ENCODE results near the gene BTN1A1.
A peak's percentile ranks its signal among the peaks of the same experiment; 100 is the strongest.
"Not testable (repeated sequence)": the region's sequence is repeated elsewhere in the genome, so short reads cannot be mapped to it uniquely, and the experiment has no call there.

BTN1A1 gene

DNA sequence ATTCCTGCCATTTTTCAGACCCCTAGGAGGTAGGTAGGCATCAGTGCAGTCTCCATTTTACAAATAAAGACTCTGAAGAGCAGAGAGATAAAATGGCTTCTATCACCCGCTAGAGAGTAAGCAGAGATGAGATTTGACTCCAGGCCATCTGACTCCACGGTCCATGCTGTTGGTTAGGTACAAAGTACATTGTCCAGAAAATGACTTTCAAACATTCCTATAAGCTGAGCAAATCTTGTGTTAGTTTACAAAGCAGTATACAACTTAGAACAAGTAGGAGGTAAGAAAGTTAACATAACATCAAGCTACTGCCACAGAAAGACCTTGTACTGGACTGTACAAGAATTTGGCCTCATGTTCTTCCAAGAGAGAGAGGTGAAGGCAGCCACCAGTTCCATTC is 14.9 kb downstream of the BTN1A1 start:
- DNase-seq (ENCODE audit: low spot score), result no peak

DNA sequence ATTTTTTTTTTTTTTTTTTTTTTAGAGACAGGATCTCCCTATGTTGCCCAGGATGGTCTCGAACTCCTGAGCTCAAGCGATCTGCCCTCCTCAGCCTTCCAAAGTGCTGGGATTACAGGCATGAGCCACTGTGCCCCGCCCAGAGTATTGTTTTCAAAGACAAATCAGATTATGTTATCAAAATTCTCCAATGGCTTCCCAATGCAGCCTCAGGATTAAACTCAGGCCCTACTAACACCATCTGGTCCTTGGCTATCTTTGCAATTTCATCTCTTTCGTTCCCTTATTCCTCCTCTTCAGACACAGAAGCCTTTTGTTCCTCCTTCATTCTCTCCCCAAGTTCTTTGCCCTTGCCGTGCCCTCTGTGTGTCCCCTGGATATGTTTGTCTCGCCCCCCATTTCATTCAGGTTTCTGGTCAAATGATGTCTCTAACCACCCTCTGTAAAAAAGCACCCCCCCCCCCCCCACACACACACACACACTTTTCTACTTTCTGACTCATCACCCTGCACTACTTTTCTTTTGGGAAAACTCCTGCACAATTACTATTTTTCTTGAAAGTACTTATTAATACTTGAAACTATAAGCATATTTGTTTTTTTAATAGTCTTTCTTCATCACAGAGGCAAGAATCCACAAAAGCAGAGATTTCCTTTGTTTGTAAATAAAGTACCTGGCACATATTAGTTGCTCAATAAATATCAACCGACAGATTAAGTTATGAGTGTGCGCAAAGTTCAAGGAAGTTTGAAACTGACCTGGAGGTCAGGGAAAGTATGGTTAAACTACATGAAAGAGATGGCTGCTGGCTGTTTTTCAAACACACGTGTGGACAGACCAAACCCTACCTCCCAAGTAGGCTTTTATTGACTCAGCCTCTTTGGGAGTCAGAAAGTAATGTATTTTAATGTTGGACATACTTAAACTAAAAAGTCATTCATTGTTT is 16.7 kb downstream of the BTN1A1 start:
- no peak for DNase-seq (ENCODE audit: low spot score)

DNA sequence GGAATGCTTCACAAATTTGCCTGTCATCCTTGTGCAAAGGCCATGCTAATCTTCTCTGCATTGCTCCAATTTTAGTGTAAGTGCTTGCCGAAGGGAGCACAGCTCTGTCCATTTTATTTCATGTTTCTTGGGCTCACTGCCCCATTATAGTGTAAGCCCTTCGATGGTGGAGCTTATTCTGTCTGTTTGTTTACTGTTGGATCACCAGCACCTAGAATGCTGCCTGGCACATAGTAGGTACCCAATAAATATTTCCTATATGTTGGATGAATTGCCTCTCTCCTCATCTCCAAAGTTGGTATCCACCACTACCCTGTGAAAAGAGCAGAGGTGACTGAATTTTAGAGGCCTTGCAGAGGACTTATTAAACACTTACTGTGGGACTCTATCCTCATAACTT is 19.3 kb downstream of the BTN1A1 start:
- no peak for DNase-seq (ENCODE audit: low spot score)

DNA sequence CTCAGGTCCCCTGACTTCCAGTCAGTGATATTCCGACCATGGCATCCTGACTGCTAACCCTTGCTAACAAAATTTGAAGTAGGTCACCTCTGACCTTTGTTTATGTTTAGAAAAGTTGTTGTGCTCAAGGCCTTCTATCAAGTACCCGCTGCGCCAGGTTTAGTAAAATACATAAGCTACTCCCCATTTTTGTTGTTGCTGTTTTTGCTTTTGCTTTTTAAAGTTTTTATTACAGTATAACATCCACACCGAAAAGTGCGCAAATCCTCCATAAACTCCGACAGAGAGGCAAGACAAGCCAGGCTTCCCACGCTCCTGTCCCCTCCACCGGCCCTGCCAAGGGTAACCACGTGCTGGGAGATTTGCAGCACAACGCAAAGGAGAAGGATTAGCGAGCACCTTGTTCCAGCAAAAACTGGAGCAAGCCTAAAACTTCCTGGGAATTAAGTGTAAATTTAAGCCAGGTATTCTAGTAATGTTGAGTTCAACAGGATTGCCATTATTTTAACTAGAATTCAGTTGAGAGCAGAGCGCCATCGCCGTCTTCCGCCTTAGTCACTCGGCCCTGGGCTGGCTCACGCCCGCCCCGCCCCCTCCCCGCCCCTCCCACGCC is 20.2 kb downstream of the BTN1A1 start:
- DNase-seq (ENCODE audit: low spot score), result no peak

DNA sequence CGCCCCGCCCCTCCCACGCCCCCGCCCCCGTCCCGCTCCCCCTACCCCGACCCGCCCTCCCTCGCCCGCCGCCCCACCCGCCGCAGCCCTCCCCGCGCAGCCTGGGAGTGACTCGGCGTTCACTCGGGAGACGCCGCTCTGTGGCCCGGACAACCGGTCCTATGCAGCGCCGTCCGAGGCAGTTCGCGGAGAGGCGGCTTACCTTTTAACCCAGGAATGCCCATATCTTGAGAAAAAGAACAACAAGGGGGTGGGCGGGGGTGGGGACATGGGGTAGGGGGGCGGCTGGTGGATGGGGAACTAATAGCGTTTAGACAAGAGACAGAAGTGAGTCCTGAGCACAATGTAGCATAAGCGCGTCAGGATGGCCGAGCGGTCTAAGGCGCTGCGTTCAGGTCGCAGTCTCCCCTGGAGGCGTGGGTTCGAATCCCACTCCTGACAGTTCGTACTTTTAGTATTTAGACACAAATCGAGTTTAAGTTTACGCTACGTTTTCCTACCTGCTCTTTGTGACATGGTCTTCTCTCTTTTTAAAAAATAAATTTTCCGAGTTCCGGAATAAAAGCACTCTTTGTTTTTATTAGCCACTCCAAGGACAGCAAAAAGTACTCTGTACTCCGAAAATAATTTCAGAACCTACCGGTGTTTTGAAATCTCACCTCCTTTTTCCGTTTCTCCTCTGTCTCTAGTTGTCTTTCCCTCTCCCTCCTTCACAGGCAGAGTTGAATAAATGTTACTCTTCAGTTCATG is 20.9 kb downstream of the BTN1A1 start:
- peak; percentile 80 for DNase-seq (ENCODE audit: low spot score)

DNA sequence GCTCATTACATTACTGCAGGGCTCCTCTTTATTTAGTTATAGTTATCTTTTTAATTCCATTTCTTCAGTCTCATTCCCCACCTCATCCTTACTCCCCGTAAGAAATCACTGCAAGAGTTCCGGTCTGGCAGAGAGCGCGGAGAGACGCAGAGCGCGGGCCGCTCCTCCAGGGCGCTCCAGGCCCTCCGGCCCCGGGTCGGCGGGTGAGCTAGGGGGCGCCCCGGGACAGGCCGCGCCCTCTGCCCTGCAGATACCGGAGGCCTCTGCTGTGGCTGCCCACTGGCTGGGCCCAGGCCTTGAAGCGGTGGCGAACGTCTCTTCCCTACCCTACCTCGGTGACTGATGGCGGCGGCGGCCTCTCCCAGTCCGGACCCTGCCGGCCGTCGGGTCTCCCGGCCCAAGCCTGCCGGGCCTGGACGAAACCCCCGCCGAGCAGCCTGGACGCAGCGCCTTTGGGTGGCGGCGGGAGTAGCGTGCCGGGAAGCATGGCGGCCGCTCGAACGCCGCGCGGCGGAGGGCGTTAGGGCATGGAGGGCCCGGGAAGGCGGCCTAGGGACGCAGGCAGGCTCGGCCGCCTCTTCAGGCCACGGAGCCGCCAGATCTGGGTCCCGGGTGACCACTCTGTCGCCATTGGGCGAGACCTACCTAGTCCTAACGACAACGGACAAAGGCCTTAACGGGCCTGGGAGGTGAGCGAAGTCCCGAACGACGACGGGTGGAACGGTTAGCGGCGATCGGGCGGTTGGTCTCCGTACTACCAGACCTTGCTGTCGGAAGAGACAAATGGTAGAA is 21.7 kb downstream of the BTN1A1 start:
- DNase-seq (ENCODE audit: low spot score), result peak; percentile 78

DNA sequence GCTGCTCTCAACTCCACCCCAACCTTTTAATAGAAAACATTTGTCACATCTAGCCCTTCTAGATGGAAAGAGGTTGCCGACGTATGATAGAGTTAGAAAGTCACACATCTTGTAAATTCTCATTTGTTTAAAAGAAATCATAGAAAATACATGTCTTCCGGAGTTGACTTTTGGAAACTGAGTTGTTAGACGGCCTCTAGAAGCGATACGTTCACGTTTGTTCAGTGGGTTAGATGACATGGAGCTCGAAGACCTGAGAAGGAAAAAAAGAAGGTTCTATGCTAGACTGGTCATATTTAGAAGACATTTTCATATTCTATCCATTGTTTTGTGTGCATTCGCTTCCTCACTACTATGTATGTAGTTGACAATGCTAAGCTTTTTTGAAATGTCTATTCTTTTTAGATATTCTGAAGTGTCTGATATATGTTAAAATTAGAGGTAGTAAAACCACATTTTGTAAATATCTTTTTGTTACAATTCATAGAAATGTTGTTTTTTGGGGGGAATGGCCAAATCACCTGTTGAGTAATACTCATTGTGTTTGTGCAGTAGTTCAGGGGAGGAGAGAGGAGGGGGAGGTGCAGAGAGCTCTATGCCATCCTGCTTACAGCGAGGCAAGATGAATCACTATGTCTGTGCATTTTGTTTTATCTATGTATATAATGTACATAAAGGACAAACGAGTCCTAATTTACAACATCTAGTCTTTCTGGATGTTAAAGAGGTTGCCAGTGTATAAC is 22.6 kb downstream of the BTN1A1 start:
- DNase-seq (ENCODE audit: low spot score), result peak; percentile 22

DNA sequence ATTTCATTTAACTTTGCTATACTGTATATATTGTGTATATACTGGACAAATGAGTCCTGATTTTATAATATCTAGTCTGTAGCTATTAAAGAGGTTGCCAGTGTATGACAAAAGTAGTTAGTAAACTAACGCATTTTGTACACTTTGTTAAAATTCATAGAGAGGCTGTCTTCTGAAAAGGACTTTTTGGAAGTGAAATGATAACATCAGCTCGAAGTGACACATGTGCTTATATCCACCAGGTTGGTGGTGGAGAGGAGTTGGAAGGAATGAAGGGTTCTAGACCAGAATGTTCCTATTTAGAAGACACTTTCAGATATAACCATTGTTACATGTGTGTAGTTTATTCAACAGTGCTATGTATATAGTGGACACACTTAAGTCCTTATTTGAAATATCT is 24.2 kb downstream of the BTN1A1 start:
- DNase-seq (ENCODE audit: low spot score), result not testable (repeated sequence)

DNA sequence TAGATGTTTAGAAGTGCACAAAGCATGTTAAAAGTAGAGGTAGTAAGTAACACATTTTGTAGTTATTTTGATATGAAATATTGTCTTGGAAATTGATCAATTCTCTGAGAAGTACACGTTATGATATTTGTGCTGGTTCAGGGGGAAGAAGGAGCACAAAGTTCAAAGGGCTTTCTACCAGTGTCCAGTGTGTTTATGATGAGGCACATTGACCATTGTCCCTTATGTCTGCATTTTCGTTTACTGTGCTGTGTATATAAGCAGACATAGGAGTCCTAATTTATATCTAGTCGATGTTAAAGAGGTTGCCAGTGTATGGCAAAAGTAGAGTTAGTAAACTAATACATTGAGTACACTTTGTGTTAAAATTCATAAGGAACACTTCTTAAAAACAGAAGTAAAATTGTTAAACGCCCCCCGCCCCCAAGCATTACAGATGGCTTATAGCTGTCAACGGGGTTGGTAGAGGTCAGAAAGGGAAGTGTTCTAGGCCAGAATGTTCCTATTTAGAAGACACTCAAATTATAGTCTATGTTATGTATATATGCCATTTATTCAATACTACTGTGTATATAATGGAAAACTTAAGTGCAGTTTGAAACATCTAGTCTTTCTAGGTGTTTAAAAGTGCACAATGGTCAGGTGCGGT is 24.7 kb downstream of the BTN1A1 start:
- DNase-seq (ENCODE audit: low spot score), result no peak

DNA sequence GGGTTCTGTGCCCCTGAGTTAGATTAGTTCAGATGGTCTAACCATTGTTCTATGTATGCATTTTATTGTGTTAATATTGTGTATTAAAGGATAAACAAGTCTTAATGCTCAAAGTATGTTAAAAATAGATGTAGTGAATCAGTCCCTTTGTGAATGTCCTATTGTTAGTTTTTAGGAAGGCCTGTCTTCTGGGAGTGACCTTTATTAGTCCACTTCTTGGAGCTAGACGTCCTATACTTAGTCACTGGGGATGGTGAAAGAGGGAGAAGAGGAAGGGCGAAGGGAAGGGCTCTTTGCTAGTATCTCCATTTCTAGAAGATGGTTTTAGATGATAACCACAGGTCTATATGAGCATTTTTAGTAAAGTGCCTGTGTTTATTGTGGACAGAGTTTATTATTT is 25.7 kb downstream of the BTN1A1 start:
- no peak for DNase-seq (ENCODE audit: low spot score)

DNA sequence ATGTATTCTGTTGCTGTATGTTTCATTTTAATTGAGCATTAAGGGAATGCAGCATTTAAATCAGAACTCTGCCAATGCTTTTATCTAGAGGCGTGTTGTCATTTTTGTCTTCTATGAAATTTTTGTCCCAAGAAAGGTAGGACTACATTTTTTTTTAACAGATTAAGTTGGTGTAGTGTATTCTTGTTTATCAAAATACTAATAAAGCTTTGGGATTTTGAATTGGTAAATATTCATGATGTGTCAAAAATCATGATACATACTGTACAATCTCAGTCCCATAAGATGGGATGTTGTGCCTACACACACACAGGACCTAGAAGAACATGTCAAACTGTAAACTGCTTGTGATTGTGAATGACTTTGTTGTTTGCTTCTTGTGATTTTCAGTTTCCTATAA is 26.8 kb downstream of the BTN1A1 start:
- DNase-seq (ENCODE audit: low spot score), result no peak

DNA sequence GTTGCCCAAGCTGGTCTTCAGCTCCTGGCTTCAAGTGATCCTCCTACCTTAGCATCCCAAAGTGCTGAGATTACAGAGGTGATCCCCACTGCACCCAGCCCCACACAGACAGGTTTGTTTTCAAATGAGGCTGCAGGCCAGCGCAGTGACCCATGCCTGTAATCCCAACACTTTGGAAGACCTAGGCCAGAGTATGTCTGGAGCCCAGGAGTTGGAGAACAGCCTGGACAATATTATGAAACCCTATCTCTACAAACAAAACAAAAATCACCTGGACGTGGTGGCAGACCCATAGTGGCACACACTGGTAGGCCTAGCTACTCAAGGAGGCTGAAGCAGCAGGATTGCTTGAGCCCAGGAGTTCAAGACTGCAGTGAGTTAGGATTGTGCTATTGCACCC is 30.1 kb downstream of the BTN1A1 start:
- no peak for DNase-seq (ENCODE audit: low spot score)

DNA sequence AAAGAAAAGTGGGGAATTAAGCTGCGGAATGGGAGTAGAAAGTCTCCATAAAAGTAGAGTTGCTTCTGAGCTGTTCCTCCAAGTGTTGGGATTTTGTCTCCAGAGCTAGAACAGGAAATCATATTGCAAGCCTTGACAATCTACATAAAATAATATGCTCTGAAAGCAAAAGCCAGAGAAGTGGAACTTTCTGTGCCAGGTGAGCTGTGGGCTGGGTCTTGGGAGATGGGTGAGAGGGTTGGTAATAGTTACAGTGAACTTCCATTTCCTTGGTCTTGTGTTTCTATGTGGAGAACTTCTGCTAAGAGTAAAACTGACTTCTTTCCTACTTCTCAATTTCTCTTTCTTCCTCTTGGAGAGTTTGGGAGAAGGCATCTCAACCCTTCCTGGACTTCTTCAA is 31.8 kb downstream of the BTN1A1 start:
- no peak for DNase-seq (ENCODE audit: low spot score)

DNA sequence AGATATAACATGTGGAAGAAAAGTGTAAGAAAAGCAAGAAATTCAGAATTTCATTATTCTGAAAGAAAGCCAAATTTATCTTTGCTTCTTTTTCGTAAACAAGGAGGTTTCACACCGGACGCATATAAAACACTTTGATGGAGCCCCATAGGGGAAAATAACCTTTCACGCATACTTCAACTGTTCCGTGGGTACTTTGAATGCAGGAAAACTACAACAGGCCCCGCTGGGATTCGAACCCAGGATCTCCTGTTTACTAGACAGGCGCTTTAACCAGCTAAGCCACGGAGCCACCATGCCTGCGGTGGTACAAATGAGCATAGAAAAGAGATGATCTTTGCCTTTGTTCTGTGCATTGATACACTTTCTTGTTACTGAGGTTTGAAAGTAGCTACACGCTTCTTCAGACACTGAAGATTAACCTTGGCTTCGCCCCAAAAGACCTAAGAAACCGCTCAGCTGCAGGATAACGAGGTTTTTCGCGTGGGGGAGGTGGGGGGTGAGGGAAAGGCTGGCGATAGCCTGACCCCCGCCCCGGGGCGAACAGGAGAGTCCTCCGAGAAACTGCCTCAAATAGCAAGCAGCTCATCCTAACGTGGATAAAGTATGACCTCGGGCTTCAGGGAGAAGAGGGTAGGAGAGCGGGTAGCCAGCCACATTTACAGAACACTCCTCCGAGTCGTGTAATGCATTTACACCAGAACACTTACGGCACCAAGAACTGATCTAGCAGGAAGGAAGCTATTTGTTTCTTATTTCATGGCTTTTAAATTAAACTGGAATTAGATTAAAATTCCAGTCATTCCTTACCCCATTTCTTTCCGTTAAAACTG is 32.8 kb downstream of the BTN1A1 start:
- DNase-seq (ENCODE audit: low spot score), result peak; percentile 95

DNA sequence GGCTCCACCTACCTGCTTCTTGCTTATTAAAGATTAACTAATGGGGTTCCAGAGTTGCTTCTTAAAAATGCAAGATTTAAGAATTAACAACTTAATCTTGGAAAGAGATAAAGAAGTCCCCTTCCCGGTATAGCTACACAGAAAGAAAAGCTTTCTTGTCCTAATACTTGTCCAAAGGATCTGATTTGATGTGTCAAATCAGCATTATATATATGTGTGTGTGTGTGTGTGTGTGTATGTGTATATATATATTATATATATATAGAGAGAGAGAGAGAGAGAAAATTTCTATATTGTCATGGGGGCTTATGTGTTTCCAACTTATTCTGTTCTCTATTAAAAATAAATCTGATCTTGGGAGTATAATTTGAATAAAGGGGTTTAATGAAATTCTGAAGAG is 33.4 kb downstream of the BTN1A1 start:
- DNase-seq (ENCODE audit: low spot score), result no peak

DNA sequence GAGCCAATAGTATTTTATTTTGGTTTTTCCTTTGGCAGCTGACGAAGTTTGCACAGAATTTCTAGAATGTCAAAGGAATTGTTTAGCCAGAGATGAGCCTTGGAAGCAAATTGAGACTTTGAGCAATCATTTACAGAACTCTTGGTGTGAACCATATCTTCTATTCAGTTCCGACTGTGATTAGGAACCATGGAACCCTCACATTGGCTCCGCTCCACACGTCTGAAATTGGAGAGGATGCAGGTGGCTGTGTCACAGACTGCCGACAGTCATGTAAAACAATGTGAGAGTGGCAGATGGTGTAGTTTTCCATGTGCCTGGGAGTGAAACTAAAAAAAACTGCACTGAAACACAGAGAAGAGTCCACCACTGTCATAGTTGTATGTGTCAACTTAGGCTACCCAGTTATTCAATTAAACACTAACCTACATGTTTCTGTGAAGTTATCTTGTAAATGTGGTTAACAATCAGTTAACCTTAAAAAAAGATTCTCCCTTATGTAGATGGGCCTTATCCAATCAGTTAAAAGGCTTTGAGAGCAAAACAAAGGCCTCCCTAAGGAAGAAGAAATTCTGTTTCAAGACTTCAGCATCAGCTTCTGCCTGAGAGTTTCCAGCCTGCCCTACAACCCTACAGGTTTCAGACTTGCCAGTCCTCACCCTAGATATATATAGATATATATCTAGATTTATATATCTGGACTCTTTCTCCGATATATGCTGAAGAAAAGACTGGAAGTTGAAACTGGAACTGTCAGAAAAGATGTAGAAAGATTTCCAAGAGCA is 34.8 kb downstream of the BTN1A1 start:
- DNase-seq (ENCODE audit: low spot score), result no peak

DNA sequence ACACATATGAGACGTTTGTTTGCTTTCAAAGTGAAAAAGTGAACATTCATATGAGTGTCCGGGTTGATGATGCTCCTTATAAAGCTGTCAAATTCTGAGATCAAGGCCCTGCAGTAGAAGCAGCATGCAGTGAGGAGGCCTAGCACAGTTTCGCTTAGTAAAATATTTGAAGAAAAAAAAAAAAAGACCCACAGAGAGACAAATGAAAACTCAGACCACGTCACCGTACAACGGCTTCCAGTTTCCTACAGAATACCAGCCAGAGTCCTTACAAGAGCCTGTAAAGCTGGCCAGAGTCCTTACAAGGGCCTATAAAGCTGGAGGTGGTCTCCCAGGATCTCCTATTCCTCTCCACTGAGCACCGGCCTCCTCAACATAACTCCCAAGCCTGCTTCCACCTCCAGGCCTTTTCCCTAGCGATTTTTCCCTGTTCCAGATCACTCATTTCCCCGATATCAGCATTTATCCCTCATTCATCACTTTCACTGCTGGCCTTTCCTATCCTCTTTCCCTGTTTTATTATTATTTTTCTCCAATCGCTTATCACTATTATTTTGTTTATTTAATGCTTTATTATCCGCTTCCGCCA is 36.6 kb downstream of the BTN1A1 start:
- peak; percentile 68 for DNase-seq (ENCODE audit: low spot score)

DNA sequence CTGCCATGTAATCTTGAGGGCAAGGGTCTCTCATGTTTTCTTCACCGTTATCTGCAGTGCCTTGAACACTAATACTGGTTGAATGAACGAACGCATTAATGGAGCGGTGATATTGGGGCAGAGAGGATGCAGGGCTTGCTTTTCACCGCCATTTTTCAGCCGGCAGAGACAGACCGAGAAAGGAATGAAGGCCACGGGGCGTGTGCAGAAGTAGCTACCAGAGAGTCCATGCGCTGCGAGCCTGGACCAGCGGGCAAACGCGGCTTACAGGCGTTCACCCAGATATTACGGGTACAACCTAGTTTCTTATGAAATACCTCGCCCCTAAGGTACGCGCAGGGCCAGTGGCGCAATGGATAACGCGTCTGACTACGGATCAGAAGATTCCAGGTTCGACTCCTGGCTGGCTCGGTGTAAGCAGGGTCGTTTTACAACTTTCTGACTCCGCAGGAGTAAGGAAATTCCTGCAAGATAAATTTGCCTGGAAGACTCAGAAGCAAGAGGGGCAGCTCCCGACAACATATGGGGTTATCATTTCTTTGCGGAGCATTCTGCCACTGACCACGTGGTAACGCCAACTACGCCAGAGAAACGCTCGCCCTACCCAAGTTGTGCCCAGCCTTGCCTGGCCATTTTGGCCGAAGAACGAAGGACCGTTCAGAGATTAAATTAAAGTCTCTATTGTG is 37.2 kb downstream of the BTN1A1 start:
- DNase-seq (ENCODE audit: low spot score), result peak; percentile 94

All from activated CD4-positive, alpha-beta T cell treated with anti-CD3 and anti-CD28 coated beads, Interleukin-2, Interleukin-4, amounts not matched to agents 100 ng/mL and 50 ng/mL, durations not matched to agents 16 hours and 8 hours (primary cell).